HG03159 (cell line): ENCODE results near the gene DBP.
A peak's percentile ranks its signal among the peaks of the same experiment; 100 is the strongest.
"Not testable (repeated sequence)": the region's sequence is repeated elsewhere in the genome, so short reads cannot be mapped to it uniquely, and the experiment has no call there.

ENCODE experiments used
- ATAC-seq: cut with Tn5 transposase; IDR thresholded peaks from one replicate; pipeline ENCODE4 v1.9.1; 2021; ENCODE audit warnings: mild to moderate bottlenecking, moderate library complexity; ENCODE audit not compliant: unreplicated experiment

The DBP gene

GRCh38 chr19:48641850-48642249, 4.7 kb upstream of the DBP start:
- no peak for ATAC-seq

DNA sequence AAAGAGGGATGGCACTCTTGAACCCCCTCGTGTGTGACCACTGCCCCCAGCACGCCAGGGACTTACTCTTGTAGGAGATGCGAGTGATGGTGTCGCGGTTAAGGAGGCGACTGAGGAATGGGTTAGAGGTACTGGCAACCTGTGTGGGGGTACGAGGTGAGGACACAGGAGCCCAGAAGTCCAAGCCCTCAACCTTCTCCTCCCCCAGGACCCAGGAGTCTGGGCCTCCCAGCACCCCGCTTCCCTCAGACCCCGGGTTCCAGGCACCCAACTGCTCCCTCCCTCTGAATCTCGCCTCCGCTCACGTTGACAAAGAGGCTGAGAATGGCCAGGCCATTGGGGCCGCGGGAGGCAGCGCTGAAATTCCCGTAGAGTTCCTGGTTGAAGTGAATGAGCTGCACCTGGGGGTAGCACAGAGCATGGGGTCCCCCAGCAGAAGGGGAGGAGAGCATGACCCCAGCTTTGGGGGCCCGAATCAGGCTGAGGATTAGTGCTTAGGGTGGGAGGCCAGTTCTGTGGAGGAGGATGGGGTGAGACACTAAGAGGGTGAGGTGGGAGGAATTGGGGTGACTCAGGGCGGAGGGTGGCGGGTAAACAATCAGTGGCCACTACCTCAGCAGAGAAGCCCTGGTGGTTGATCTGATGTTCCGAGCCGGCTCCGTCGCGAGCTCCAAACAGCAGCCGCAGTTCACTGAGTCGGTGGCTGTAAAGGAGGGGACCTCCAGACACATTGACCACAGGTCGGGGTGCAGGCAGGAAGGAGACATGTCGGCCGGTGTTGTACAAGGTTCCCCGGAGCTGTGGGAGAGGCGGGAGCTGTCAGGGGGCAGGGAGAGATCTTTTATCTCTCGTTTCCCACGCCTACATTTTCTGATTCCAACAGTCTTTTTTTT, 2.5 kb upstream of the DBP start:
- no peak for ATAC-seq

GRCh38 chr19:48638831-48639381, 1.7 kb upstream of the DBP start:
- no peak for ATAC-seq

- peak; percentile 20 for ATAC-seq
These were observed 1.0 kb upstream of the DBP start for GRCh38 chr19:48637948-48638830.

DNA sequence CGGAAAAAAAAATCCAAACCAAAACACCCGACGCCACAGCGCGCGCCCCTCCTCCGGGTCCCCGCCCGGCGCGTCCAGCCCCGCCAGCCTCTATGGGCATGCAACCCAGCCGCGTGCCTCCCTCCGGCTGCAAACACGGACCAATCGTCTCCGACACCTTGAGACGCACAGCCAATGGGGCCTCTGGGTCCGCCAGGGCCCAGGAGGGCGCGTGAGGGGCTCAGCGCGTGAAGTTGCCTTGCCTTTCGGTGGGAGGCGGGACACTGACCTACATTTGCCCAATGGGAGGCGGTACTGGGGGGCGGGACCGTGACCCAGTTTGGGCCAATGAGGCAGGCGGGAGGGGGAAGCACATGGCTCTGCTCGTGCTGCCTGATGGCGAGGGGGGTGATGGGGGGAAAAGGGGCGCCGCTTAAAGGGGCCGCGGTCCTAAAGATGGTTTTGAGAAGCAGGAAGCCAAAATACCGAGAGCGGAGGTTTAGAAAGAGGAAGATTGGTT, 319 bp upstream of the DBP start:
- ATAC-seq: peak; percentile 60

DNA sequence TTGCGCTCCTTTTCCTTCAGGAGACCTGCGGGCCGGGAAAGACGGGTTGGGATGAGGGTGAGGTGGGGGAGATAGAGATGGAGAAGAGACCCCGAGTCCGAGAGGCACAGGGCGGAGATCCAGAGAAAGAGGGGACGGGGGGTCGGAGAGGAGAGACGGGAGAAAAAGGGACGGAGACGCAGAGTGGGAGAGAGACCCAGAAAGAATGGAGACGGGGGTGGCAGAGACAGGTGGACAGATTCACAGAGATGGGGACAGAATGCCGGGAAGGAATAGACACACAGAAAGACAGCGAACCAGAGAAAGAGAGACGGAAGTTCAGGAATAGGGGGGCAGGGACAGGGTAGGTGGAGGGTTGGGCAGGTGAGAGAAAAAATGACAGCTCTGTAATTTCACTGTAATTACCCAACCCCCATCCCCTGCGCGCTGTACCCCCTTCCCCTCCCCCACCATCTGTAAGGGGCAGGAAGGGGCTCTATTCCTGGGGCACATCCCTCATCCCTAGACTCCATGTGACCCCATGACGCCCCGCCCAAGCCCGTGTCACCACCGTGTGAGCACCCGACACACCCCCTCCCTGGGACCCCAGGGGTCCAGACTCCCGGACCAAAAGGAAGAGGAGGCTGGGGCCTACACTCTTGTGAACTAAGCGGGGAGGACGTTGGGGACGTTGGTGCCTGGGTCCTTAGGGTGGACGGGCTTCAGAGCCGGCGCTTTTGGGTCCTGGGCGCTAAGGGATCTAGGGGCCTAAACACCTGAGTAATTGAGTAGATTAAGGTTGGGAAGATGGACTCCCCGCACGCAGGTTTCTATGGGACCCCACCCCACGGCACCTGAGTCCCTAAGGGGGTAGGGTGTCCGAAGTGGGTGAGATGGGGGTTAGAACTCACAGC, 967 bp downstream of the DBP start:
- ATAC-seq: no peak

GRCh38 chr19:48635263-48635965, 1.8 kb downstream of the DBP start:
- no peak for ATAC-seq

- no peak for ATAC-seq
These were observed 2.5 kb downstream of the DBP start for GRCh38 chr19:48634424-48635262.

- no peak for ATAC-seq
These were observed 3.2 kb downstream of the DBP start for GRCh38 chr19:48634036-48634342.

DNA sequence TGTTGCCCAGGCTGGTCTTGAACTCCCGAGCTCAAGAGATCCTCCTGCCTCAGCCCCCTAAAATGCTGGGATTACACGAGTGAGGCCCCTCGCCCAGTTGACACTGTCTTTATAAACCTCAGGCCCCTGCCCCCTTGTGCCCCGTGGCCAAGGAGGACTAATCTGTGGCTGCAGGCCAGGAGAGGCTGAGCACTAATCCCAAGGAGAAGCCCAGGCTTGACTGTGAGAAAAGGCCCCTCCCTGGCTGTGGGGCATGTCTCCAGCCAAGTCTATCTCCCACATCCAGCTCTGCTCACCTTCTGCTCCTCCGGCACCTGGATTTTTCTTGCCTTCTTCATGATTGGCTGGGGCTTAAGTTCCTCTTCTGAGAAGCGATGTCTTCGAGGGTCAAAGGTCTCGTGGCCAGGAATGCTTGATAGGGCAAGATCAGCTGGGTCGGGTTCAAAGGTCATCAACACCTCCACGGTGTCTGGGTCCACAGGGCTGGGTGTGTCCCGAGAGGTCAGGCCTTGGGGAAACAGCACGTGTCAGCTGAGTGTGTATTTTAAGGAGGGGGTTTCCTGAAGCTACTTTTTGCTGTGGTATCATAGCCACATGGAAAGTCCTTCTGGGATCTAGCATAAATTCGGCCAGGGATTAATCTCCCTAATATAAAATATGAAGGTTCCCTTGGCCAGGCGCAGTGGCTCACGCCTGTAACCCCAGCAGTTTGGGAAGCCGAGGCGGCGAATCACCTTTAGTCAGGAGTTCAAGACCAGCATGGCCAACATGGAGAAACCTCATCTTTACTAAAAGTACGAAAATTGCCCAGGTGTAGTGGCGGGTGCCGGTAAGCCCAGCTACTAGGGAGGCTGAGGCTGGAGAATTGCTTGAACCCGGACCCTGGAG, 3.8 kb downstream of the DBP start:
- ATAC-seq: no peak

GRCh38 chr19:48632692-48633147, 4.5 kb downstream of the DBP start:
- ATAC-seq: no peak

DNA sequence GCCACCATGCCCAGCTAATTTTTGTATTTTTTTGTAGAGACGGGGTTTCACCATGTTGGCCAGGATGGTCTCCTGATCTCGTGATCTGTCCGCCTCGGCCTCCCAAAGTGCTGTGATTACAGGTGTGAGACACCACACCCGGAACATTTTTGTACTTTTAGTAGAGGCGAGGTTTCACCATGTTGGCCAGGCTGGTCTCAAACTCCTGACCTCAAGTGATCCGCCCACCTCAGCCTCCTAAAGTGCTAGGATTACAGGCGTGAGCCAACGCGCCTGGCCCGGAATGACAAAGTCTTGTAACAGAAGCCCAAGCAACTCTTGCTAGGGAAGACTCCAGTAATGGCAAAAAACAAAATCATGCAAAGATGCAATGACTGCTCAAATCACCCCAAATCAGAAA, 4.9 kb downstream of the DBP start:
- not testable (repeated sequence) for ATAC-seq

GRCh38 chr19:48631225-48631624, 6.0 kb downstream of the DBP start:
- no peak for ATAC-seq

GRCh38 chr19:48630296-48631063, 6.7 kb downstream of the DBP start:
- ATAC-seq: no peak

- ATAC-seq: no peak
These were observed 7.4 kb downstream of the DBP start for GRCh38 chr19:48629599-48630295.

GRCh38 chr19:48629297-48629598, 7.9 kb downstream of the DBP start:
- ATAC-seq: no peak
